Suppressor macrophage treated with lipopolysaccharide for 4 hours (primary cell): ENCODE results near the gene CSE1L.
A peak's percentile ranks its signal among the peaks of the same experiment; 100 is the strongest.
"Not testable (repeated sequence)": the region's sequence is repeated elsewhere in the genome, so short reads cannot be mapped to it uniquely, and the experiment has no call there.

Experiments
- DNase-seq: peaks from one replicate; pipeline ENCODE4 v3.0.0-alpha.2; 2020

Gene CSE1L

DNA sequence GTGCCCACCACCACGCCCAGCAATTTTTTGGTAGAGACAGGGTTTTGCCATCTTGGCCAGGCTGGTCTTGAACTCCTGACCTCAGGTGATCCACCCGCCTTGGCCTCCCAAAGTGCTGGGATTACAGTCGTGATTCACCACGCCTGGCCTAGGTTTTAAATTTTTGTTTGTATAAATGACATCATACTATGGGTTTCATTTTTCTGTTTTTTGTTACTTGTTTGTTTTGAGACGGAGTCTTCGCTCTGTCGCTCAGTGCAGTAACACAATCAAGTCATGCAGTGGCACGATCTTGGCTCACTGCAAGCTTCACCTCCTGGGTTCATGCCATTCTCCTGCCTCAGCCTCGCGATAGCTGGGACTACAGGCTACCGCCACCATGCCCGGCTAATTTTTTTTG lies 36.2 kb downstream of the CSE1L start:
- not testable (repeated sequence) for DNase-seq

DNA sequence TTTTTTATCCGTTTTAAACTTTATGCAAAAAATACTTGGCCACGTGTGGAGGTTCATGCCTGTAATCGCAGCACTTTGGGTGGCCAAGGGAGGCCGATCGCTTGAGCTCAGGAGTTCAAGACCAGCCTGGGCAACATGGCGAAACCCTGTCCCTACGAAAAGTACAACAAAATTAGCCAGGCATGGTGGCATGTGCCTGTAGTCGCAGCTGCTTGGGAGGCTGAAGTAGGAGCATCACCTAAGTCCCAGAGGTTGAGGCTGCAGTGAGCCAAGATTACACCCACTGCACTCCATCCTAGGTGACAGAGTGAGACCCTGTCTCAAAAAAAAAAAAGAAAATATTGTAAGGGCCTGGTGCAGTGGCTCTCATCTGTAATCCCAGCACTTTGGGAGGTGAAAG lies 45.0 kb downstream of the CSE1L start:
- no peak for DNase-seq

DNA sequence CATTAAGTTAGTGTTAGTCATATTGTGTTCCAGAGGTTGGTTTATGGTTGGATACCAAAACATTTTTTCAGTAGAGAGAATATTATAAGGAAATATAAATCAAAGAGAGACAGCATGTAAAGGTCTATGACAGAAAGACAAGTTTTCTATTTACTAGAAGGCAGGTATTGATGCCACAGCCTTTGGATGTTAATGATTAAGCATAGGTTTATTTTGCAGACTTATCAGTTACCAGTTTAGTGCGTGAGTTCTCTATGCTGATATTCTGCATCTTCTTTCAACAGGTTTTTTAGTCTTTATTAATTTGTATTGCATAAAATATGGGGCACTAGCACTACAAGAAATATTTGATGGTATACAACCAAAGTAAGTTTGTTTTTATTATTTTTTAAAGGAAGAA lies 45.6 kb downstream of the CSE1L start:
- DNase-seq: no peak

- no peak for DNase-seq
Measured at GRCh38 chr20:49096203-49096730, 50.2 kb downstream of the CSE1L start.

- no peak for DNase-seq
Measured at GRCh38 chr20:49097159-49097558, 51.0 kb downstream of the CSE1L start.

DNA sequence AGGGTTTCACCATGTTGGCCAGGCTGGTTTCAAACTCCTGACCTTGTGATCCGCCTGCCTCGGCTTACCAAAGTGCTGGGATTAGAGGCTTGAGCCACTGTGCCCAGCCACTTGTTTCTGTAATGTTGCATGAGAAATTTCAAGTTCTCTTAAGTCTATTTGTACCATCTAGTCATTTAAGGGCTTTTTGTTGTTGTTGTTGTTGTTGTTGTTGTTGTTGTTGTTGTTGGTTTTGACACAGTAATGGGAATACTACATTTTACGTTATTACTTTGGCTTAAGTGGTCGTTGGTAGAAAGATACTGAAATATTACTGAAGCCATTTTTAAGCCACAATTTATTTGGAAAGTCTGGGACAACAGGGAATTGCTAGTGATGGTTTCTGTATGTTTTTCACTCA lies 52.0 kb downstream of the CSE1L start:
- no peak for DNase-seq

GRCh38 chr20:49099011-49099410 lies 52.9 kb downstream of the CSE1L start:
- DNase-seq: no peak

DNA sequence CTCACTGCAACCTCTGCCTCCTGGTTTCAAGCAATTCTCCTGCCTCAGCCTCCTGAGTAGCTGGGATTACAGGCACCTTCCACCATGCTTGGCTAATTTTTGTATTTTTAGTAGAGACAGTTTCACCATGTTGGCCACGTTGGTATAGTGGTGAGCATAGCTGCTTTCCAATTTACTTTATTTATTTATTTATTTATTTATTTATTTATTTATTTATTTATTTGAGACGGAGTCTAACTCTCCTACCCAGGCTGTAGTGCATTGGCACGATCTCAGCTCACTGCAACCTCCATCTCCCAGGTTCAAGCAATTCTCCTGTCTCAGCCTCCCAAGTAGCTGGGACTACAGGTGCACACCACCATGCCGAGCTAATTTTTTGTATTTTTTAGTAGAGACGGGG lies 54.2 kb downstream of the CSE1L start:
- not testable (repeated sequence) for DNase-seq

DNA sequence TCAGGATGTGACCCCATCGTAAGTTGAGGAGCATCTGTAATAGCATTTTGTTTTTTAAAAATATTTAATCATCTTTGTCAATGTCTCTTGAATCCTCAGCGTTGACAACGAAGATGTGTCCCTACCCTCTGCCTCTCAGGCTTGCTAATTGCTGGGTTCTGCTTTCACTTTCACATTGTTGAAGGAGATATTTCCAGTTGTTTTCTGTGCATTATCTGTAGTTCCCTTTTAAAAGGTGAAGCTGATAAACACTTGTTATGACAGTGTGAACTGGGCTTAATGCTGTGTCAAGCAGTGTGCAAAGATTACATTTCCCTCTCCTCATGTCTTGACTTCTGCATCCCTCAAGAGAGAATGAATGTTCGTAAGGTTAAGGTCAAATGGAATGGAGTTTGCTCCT lies 54.9 kb downstream of the CSE1L start:
- DNase-seq: peak; percentile 48

DNA sequence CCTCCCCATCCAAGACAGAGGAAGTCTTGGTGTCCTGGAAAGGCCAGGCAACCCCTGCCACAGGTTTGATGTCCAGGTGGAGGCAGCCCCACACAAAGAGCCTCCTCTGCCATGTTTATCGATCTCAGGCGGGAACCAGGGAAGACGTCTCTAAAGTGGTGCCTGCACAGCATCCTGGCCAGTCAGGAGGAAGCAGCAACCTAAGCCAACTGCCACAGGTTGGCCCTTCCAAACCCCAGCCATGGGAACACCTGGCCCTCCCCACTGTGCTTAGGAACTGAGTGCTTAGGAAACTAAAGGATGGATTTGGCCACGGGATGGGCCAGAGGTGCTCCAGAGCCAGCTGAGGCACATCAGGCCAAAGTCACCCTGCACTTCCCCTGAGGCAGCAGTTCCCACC lies 56.9 kb downstream of the CSE1L start:
- no peak for DNase-seq

- DNase-seq: no peak
Measured at GRCh38 chr20:49103647-49104364, 57.7 kb downstream of the CSE1L start.

DNA sequence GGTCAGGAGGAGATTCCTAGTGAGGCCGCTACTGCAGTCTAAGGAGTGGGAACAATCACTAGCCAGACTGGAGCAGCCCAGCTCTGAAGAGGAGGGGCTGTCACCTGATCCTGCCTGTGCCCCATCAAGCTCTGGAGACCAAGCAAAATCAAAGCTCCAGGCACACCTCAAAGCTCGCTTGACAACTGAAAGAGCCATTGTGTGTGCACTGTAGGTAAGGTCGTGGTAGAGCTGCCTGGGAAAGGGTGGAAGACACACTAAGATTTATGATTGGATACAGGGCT lies 58.2 kb downstream of the CSE1L start:
- DNase-seq: no peak

- not testable (repeated sequence) for DNase-seq
Measured at GRCh38 chr20:49104979-49105547, 59.0 kb downstream of the CSE1L start.

DNA sequence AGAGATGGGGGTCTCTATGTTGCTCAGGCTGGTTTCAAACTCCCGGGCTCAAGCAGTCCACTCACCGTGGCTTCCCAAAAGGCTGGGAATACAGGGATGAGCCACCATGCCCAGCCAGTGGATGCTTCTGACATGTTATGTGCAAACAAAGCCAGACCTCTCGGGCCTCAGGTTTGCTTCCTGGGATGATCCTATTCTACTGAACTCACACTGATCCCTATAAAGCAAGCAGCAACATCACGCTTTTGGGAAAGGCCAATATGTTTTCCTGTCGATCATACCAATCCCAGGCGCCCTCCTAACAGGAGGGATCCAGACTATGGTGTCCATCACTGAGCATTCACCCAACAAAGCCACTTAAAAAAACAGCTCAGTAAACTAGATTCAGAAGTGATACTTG lies 60.2 kb downstream of the CSE1L start:
- DNase-seq: no peak

GRCh38 chr20:49110767-49111694 lies 64.9 kb downstream of the CSE1L start:
- no peak for DNase-seq

- no peak for DNase-seq
Measured at GRCh38 chr20:49112596-49113274, 66.6 kb downstream of the CSE1L start.

DNA sequence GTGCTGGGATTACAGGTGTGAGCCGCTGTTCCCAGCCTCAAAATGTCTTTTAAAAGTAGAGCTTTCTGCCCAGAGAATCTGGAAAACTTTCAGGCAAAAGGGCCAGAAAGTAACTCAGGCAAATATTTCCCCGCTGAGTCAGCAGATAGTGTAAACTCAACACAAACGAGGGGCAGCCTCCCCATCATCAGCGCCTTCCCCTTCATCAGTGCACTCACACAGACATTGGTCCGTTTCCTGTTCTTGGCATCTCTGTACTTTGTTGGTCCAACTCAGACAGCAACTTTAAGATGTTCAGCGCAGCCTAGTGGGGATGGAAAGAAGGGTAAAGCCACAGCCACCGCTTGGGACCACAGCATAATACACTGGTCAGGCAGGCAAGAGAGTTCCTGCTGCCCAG lies 69.5 kb downstream of the CSE1L start:
- DNase-seq: no peak

DNA sequence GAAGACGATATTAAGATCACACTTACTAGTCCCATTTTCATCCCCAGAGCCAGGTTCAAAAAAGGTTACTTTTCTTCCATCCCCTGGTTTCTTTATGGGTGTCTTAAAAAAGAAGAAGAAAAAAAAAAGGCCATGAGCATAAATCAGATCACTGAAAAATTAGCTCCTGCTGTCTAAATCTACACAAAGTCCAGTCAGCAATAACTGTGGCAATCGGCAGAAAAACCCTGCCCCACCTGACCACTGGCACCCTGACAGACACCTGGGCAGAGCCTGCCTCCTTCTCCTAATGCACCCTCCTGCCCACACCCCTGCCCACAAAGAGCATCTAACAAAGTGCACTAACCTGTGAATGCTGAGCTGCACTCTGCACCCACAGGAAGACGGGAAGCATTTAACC lies 72.2 kb downstream of the CSE1L start:
- no peak for DNase-seq

DNA sequence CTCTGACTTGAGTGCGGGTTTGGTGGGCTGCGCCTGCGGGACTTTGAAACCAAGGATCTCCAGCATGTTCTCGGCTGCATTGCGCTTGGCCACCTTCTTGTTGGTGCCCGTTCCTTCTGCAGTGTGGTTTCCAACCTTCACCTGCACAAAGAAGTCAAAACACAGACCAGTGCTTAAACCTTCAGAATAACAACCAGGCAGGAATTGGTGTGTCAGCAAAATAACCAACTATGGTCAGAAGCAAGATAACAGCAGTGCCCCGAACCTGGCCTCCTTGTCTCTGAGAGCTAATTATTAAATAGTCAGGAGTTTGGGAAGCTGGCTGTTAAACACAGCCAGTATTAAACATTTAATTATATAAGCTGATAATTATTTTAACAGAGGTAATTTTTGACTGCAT lies 73.9 kb downstream of the CSE1L start:
- no peak for DNase-seq

DNA sequence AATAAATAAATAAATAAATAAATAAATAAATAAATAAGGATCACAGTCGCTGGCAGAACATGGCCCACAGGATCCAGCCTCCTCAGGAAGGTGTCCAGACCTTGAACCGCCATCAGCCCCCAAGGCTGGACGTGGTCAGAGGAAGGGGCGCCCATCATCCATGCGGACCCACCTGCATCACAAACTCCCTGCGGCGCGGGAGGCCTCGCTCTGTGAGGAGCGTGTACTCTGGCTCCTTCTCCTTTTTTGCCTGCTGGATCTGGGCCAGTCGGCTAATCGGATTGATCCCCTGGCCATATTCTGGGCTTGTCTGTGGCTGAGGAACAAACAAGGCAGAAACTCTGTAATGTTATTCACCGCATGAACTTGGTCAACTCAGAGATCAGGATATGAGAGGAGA lies 76.8 kb downstream of the CSE1L start:
- DNase-seq: no peak

GRCh38 chr20:49123982-49124381 lies 77.9 kb downstream of the CSE1L start:
- no peak for DNase-seq

DNA sequence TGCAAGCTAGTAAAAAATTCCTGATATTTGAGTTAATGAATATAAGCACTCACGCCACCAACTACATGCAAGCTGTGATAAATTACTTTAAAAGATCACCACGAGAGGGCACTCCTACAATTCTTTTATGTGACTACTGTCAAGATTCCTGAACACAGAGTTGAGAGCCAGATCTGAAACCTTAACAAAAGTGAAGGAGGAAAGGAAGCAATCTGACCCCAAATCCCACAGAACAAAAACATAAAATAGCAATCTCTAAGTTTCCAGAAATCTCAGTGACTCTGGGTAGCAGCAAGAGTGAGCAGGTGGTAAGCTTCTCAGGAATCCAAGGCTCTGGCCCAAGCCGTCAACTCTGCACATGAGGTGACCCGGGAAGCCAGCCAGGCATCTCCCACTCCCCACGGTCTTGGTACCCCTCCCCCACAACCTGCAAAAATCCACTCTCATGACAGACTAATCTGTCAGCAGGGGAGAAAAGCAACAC lies 86.9 kb downstream of the CSE1L start:
- peak; percentile 67 for DNase-seq

DNA sequence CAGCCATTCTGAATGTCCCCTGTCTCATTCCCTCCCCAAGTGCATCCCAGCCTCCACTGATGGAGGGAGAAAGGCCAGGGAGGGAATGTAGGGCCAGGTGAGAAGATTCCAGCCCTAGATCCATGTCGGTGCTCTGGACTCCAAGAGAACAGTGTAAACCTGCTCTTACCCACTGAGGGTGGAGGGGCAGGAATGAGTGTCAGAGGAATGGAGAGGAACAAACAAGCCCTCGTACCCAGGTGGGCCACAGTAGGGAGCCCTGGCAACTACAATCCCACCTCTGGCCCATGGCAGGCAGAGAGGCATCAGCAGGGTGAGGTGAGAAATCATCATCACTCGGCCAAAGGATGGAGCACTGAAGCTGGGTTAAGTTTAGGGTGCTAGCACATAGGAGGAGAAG lies 87.5 kb downstream of the CSE1L start:
- DNase-seq: no peak
